Left lung (tissue), 10 donors: ENCODE results near the gene NPC1. TPM values are rescaled to one million over a fixed set of nuclear protein-coding genes. Genes with fewer than 3 reads are reported as not detected.

Experiments
- ATAC-seq: fragments of 200-7000 bp; cut with Tn5 transposase; one replicate; pipeline ENCODE4 v1.9.1; 2020; ENCODE audit warnings: moderate library complexity
- DNase-seq, 4 donors: peaks; one replicate each; pipeline ENCODE4 v3.0.0-alpha.2; 2013 to 2020
- H3K27ac ChIP-seq, 2 donors: fragments of 200-600 bp; sonication (generic) in 1 of 2; one replicate each; pipeline versions ENCODE4 v1.5.0 to v1.8.0; 2020 to 2021
- H3K27me3 ChIP-seq, 2 donors: fragments of 200-600 bp; sonication (generic) in 1 of 2; one replicate each; pipeline versions ENCODE4 v1.5.0 to v1.8.0; 2020 to 2021
- H3K36me3 ChIP-seq, 2 donors: fragments of 200-600 bp; sonication (generic) in 1 of 2; one replicate each; pipeline versions ENCODE4 v1.5.0 to v1.8.0; 2020 to 2021
- H3K4me1 ChIP-seq, 2 donors: fragments of 200-600 bp; one replicate each; pipeline ENCODE4 v1.8.0; 2021
- H3K4me3 ChIP-seq, 2 donors: fragments of 200-600 bp; sonication (generic) in 1 of 2; one replicate each; pipeline versions ENCODE4 v1.5.0 to v1.8.0; 2020 to 2021; ENCODE audit warnings: mild to moderate bottlenecking in 1 of 2
- H3K9me3 ChIP-seq, 2 donors: fragments of 200-600 bp; sonication (generic) in 1 of 2; one replicate each; pipeline versions ENCODE4 v1.5.0 to v1.8.0; 2020 to 2021
- intact Hi-C, 2 donors: fragments of 100-400 bp; cut with DNase I; formaldehyde crosslinking; loops; one replicate each; pipeline versions ENCODE4 v1.11.2 to v1.14.2; 2022
- polyA plus RNA-seq, 6 donors: library from polyadenylated mRNA; unstranded; fragments of 120-200 nt; gene quantifications; one replicate each; pipeline ENCODE4 v1.2.1, GENCODE V29; 2013; ENCODE audit not compliant: insufficient read length in 6 of 6
- total RNA-seq, 2 donors: library from RNA; stranded (reverse); fragmentation: NEBNext Ultra II Directional; extraction: Animal tissue kit (Norgen Biotek cat#: 25700); gene quantifications; one replicate each; pipeline ENCODE4 v1.2.1, GENCODE V29; 2021
- TF ChIP-seq, protein P1 (sequence below), 2 donors: fragments of 200-600 bp; sonication (generic) in 1 of 2; IDR thresholded peaks; one replicate each; pipeline versions ENCODE4 v1.5.0 to v1.8.0; 2021; ENCODE audit warnings: antibody characterized with exemption in 2 of 2
- donor health status: DM: no; HTN: yes; CAD: no.
- donor health status: DM: no; HTN: no; CAD: no.

Gene NPC1
- total and polyA plus RNA-seq, 8 donors: 23.9 to 138 (median 27.4) TPM

- intact Hi-C loops: loop anchor here in 1 of 2 donors (10.0 kb wide), 1 partner anchor 512 kb away; no protein-coding TSS in a partner anchor
- Histone ChIP-seq H3K9me3 (no peaks in the 10 kb centered on the region), H3K4me3 (no peak overlapping the region), H3K27ac (no peak overlapping the region), H3K4me1 (no peaks in the 10 kb centered on the region), H3K27me3 (no peaks in the 10 kb centered on the region), H3K36me3 (no peaks in the 10 kb centered on the region)
- peak; percentile 78 for ATAC-seq
- TF ChIP-seq, protein P1, sequence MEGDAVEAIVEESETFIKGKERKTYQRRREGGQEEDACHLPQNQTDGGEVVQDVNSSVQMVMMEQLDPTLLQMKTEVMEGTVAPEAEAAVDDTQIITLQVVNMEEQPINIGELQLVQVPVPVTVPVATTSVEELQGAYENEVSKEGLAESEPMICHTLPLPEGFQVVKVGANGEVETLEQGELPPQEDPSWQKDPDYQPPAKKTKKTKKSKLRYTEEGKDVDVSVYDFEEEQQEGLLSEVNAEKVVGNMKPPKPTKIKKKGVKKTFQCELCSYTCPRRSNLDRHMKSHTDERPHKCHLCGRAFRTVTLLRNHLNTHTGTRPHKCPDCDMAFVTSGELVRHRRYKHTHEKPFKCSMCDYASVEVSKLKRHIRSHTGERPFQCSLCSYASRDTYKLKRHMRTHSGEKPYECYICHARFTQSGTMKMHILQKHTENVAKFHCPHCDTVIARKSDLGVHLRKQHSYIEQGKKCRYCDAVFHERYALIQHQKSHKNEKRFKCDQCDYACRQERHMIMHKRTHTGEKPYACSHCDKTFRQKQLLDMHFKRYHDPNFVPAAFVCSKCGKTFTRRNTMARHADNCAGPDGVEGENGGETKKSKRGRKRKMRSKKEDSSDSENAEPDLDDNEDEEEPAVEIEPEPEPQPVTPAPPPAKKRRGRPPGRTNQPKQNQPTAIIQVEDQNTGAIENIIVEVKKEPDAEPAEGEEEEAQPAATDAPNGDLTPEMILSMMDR (IDR thresholded peaks at IDR 0.05): no peak
- DNase-seq: peak in 1 of 4 donors; percentile 37
Measured at GRCh38 chr18:23612434-23613090, 26.3 kb upstream of the NPC1 start.

DNA sequence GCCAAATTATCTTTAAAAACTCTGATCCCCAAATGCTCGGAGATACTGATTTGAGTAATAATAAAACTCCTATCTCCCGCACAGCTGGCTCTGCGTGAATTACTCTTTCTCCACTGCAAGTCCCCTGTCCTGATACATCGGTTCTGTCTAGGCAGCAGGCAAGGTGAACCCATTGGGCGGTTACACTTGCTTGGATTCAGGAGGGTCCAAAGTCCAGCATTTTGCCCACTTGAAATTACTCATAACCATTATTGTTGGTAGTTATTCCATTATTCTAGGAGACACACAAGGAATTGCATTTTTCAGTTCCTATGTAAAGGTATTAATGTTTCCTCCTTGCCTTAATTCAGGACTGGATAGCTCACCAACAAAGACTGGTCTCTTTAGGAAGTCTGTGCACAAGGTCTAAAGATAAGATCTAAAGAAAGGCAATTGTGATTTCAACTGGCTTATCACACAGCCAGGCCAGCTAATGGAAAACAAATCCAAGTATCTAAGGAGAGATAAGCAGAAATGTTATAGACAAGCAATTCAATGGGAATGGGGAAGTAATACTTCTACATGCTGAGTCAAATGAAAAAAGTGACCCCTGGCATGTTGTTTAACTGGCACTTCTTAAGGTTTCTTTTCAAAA is 23.2 kb upstream of the NPC1 start:
- Histone ChIP-seq H3K4me1 (no peaks in the 10 kb centered on the region), H3K4me3 (no peak overlapping the region), H3K36me3 (no peaks in the 10 kb centered on the region), H3K27me3 (no peaks in the 10 kb centered on the region), H3K9me3 (no peaks in the 10 kb centered on the region), H3K27ac (no peak overlapping the region)
- intact Hi-C loops: loop anchor here in 1 of 2 donors (10.0 kb wide), 1 partner anchor 515 kb away; no protein-coding TSS in a partner anchor
- TF ChIP-seq, protein P1 (IDR thresholded peaks at IDR 0.05): no peak
- no peak for ATAC-seq
- no peak for DNase-seq

- Histone ChIP-seq H3K4me1 (no peaks in the 10 kb centered on the region), H3K27ac (no peak overlapping the region), H3K27me3 (no peaks in the 10 kb centered on the region), H3K9me3 (no peaks in the 10 kb centered on the region), H3K4me3 (no peak overlapping the region), H3K36me3 (no peaks in the 10 kb centered on the region)
- DNase-seq (no peak), ATAC-seq (no peak)
- TF ChIP-seq, protein P1 (IDR thresholded peaks at IDR 0.05): no peak
- intact Hi-C loops: no loop called here
Measured at GRCh38 chr18:23608211-23608610, 21.9 kb upstream of the NPC1 start.

DNA sequence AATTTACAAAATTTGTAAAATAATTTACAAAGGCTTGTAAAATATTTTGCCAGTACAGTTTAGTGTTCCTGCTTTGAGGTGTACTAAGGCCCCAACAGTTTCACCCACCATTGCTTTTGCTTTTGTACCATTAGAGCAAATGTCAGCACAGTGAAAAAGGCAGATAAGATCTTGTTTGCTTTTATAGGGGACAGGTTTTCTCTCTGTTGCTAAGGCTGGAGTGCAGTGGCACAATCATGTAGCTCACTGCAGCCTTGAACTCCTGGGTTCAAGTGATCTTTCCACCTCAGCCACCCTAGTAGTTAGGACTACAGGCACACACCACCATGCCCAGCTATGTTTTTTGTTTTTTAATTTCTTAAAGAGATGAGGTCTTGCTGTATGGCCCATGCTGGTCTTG is 19.6 kb upstream of the NPC1 start:
- ATAC-seq: no peak
- no peaks in the 10 kb centered on the region for H3K36me3 ChIP-seq
- intact Hi-C loops: no loop called here
- no peaks in the 10 kb centered on the region for H3K4me1 ChIP-seq
- H3K27ac ChIP-seq: no peak overlapping the region
- no peaks in the 10 kb centered on the region for H3K9me3 ChIP-seq
- no peak overlapping the region for H3K4me3 ChIP-seq
- TF ChIP-seq, protein P1 (IDR thresholded peaks at IDR 0.05): no peak
- no peak for DNase-seq
- H3K27me3 ChIP-seq: no peaks in the 10 kb centered on the region

- H3K9me3 ChIP-seq: no peaks in the 10 kb centered on the region
- TF ChIP-seq, protein P1 (IDR thresholded peaks at IDR 0.05): no peak
- intact Hi-C loops: no loop called here
- H3K36me3 ChIP-seq: no peaks in the 10 kb centered on the region
- H3K4me1 ChIP-seq: no peaks in the 10 kb centered on the region
- H3K27ac ChIP-seq: no peak overlapping the region
- DNase-seq: no peak
- H3K27me3 ChIP-seq: no peaks in the 10 kb centered on the region
- H3K4me3 ChIP-seq: no peak overlapping the region
- no peak for ATAC-seq
Measured at GRCh38 chr18:23599809-23600208, 13.5 kb upstream of the NPC1 start.
